OCI-LY7 (cell line): ENCODE data around the gene YBX2.

Experiments used
- CTCF ChIP-seq: fragments of 200-600 bp; sonication (generic); conservative IDR thresholded peaks from 2 replicates; pipeline ENCODE4 v1.5.1; 2014; ENCODE audit warnings: mild to moderate bottlenecking, antibody characterized with exemption, low read length, moderate library complexity, mixed read lengths
- EZH2phosphoT487 ChIP-seq: fragments of 200-600 bp; sonication (generic); IDR thresholded peaks from 2 replicates; pipeline ENCODE4 v1.6.1; 2018; ENCODE audit warnings: low read depth, borderline replicate concordance, mild to moderate bottlenecking, mixed run types, antibody characterized with exemption, low read length, moderate library complexity, mixed read lengths

GRCh38 chr17:7294614-7295153 is at the start of gene YBX2:
- TF ChIP-seq CTCF (no peak), EZH2phosphoT487 (no peak)
